ENCODE measurements around the gene UCP2.
"Not testable (repeated sequence)": the region's sequence is repeated elsewhere in the genome, so short reads cannot be mapped to it uniquely, and the experiment has no call there.

The UCP2 gene

DNA sequence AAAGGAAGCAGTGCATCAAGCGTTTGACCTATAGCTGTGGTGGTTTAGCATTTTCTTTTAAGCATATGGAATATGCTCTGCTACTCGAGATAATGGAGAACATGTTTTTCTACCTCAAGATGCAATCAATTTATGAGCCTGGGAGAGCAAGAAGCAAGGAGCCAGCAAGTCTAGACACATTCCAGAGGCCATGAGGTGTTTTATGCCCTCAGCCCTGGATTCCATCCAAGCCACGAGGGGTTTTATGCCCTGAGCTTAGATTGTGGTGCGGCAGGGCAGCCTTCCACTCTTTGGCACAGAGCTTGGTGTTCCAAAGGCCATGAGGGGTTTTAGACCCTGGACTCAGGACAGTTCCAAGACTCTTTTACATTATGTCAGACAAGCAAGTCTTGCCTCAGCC, 43.5 kb downstream of the UCP2 start:
- no peak for DNase-seq

DNA sequence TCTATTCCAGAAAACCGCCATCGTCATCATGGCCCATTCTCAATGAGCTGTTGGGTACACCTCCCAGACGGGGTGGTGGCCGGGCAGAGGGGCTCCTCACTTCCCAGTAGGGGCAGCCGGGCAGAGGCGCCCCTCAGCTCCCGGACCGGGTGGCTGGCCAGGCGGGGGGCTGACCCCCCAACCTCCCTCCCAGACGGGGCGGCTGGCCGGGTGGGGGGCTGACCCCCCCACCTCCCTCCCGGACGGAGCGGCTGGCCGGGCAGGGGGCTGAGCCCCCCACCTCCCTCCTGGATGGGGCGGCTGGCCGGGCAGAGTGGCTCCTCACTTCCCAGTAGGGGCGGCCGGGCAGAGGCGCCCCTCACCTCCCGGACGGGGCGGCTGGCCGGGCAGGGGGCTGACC, 46.6 kb downstream of the UCP2 start:
- not testable (repeated sequence) for DNase-seq

DNA sequence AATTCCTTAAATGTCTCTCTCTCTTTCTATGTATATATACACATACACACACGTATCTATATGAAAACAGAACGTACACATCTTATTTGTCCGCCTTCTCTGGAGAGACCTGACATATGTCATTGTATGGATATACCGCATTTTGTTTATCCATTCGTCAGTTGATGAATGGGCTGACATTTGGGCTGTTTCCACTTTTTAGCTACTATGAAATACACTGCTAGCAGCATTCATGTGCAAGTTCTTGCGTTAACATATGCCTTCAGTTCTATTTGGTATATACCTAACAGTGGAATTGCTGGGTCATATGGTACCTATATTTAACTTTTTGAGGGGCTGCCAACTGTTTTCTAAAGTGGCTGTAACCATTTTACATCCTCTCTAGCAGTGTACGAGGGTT, 49.9 kb downstream of the UCP2 start:
- no peak for DNase-seq

DNA sequence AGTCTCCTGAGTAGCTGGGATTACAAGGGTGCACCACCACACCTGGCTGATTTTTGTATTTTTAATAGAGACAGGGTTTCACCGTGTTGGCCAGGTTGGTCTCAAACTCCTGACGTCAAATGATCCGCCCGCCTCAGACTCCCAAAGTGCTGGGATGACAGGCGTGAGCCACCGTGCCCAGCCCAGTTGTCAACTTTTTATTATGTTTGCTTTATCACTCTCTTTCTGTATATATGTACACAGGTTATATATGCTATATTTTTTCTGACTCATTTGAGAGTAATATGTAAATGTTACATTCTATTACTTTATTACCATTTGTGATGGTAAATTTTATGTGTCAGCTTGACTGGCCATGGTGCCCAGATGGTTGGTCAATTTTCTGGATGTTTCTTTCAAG, 50.7 kb downstream of the UCP2 start:
- no peak for DNase-seq

DNA sequence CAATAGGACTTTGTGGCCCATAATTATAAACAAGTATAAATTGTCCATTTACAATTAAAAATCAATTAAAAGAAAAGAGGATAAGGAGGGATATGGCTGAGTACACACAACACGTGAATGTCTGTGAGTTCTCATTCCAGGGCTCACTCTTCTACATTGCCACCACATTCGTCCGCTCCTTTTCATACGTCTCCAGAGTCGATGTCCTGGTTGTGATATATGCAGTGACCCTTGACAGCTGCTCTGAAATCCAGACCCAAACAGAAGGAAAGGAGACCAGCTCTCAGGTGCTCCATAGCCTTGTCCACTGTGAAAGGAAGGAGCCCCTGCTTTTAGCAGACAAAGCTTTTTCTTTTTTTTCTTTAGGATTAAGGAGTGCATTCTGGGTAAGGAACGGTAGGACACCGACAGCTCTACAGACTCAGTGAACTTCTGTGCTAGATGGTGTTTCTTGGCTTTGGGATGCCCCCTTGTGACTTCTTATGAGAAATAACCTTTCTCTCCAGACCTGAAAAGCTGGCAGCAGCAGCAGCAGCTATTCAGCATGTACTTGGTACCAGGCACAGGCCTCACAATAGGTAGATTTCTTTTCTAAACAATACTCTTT, 51.5 kb downstream of the UCP2 start:
- peak; percentile 61 to 66 for DNase-seq

DNA sequence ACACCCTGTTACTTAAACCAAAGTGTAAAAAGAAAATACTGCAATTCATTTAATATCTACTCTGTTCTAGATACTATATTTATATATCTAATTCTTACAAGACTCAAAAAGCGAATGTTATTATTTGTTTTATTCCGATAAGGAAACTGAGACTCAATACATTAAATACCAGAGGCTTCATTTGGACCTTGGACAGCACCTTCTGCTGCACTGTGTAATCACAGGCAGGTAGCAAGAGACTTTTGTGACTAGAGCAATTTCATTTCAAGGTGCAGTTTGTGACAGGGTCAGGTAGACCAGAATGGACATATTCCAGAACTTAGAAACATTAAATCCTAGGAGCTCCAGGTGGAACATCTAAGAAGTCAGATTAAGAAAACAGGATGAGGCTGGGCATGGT, 53.3 kb downstream of the UCP2 start:
- DNase-seq = no peak

Measured in inflammatory macrophage (primary cell).